ENCODE results near the gene APEH. TPM values are rescaled to one million over a fixed set of nuclear protein-coding genes. Genes with fewer than 3 reads are reported as not detected.

Gene APEH
- total and polyA plus RNA-seq, 2 of the 13 experiments (the other 11 are each of a cell fraction or from before 2014, with no cell fraction given) = 116 to 130 TPM

DNA sequence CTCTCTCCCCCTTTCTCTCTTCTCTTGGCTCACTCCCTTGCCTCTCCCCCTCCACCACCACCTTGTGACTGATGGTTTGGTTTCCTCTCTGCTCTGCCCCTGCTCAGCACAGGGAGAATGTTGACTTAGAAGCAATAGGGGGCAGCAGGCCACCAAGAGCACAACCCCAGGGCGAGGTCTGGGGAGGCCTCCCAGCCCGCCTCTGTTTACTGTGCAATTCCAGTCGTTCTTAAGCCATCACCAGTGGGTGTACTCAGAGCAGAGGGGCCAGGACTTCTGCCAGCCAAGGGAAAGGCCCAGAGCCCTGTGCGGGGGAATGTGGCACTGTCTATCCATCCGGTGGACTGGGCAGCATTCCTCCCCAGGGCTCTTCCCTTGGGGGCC is 5.7 kb upstream of the APEH start (continued):
- TF ChIP-seq, protein P1, sequence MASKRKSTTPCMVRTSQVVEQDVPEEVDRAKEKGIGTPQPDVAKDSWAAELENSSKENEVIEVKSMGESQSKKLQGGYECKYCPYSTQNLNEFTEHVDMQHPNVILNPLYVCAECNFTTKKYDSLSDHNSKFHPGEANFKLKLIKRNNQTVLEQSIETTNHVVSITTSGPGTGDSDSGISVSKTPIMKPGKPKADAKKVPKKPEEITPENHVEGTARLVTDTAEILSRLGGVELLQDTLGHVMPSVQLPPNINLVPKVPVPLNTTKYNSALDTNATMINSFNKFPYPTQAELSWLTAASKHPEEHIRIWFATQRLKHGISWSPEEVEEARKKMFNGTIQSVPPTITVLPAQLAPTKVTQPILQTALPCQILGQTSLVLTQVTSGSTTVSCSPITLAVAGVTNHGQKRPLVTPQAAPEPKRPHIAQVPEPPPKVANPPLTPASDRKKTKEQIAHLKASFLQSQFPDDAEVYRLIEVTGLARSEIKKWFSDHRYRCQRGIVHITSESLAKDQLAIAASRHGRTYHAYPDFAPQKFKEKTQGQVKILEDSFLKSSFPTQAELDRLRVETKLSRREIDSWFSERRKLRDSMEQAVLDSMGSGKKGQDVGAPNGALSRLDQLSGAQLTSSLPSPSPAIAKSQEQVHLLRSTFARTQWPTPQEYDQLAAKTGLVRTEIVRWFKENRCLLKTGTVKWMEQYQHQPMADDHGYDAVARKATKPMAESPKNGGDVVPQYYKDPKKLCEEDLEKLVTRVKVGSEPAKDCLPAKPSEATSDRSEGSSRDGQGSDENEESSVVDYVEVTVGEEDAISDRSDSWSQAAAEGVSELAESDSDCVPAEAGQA (IDR thresholded peaks at IDR 0.05; ENCODE audit: low read depth) = no peak
- TF ChIP-seq, protein P1 (CRISPR knock-in tag; IDR thresholded peaks at IDR 0.05; ENCODE audit: borderline replicate concordance) = no peak
- peak; percentile 64 for TF ChIP-seq FOSL2 (CRISPR knock-in tag; IDR thresholded peaks at IDR 0.05)
- peak; percentile 78 for TF ChIP-seq HMG20A (CRISPR knock-in tag; IDR thresholded peaks at IDR 0.05; ENCODE audit: borderline replicate concordance)
- TF ChIP-seq ZNF274 (CRISPR knock-in tag; IDR thresholded peaks at IDR 0.05) = no peak
- TF ChIP-seq, protein P2, sequence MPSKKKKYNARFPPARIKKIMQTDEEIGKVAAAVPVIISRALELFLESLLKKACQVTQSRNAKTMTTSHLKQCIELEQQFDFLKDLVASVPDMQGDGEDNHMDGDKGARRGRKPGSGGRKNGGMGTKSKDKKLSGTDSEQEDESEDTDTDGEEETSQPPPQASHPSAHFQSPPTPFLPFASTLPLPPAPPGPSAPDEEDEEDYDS (CRISPR knock-in tag; IDR thresholded peaks at IDR 0.05) = peak; percentile 53; the same call in 1 of the 2 replicates
- peak; percentile 72 for TF ChIP-seq BCL6 (CRISPR knock-in tag; IDR thresholded peaks at IDR 0.05)
- TF ChIP-seq ZFY (CRISPR knock-in tag; IDR thresholded peaks at IDR 0.05) = peak; percentile 64
- peak; percentile 79; the same call in 1 of the 2 replicates for TF ChIP-seq FOXK1 (CRISPR knock-in tag; IDR thresholded peaks at IDR 0.05; ENCODE audit: borderline replicate concordance, low read depth)
- TF ChIP-seq KLF6 (CRISPR knock-in tag; IDR thresholded peaks at IDR 0.05) = peak; percentile 74; the same call in 1 of the 2 replicates
- TF ChIP-seq CHD4 (IDR thresholded peaks at IDR 0.05; ENCODE audit: borderline replicate concordance, low read length) = no peak
- TF ChIP-seq, protein P3, sequence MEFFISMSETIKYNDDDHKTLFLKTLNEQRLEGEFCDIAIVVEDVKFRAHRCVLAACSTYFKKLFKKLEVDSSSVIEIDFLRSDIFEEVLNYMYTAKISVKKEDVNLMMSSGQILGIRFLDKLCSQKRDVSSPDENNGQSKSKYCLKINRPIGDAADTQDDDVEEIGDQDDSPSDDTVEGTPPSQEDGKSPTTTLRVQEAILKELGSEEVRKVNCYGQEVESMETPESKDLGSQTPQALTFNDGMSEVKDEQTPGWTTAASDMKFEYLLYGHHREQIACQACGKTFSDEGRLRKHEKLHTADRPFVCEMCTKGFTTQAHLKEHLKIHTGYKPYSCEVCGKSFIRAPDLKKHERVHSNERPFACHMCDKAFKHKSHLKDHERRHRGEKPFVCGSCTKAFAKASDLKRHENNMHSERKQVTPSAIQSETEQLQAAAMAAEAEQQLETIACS (CRISPR knock-in tag; IDR thresholded peaks at IDR 0.05) = no peak
- TF ChIP-seq TEAD2 (CRISPR knock-in tag; IDR thresholded peaks at IDR 0.05) = no peak
- no peak for TF ChIP-seq ADNP (CRISPR knock-in tag; IDR thresholded peaks at IDR 0.05)
- peak; percentile 69; the same call in 1 of the 2 replicates for TF ChIP-seq ZMYM4 (CRISPR knock-in tag; IDR thresholded peaks at IDR 0.05)
- no peak for TF ChIP-seq PRPF4 (IDR thresholded peaks at IDR 0.05; ENCODE audit: low read depth, low read length, poor library complexity, severe bottlenecking)
- TF ChIP-seq, protein P4, sequence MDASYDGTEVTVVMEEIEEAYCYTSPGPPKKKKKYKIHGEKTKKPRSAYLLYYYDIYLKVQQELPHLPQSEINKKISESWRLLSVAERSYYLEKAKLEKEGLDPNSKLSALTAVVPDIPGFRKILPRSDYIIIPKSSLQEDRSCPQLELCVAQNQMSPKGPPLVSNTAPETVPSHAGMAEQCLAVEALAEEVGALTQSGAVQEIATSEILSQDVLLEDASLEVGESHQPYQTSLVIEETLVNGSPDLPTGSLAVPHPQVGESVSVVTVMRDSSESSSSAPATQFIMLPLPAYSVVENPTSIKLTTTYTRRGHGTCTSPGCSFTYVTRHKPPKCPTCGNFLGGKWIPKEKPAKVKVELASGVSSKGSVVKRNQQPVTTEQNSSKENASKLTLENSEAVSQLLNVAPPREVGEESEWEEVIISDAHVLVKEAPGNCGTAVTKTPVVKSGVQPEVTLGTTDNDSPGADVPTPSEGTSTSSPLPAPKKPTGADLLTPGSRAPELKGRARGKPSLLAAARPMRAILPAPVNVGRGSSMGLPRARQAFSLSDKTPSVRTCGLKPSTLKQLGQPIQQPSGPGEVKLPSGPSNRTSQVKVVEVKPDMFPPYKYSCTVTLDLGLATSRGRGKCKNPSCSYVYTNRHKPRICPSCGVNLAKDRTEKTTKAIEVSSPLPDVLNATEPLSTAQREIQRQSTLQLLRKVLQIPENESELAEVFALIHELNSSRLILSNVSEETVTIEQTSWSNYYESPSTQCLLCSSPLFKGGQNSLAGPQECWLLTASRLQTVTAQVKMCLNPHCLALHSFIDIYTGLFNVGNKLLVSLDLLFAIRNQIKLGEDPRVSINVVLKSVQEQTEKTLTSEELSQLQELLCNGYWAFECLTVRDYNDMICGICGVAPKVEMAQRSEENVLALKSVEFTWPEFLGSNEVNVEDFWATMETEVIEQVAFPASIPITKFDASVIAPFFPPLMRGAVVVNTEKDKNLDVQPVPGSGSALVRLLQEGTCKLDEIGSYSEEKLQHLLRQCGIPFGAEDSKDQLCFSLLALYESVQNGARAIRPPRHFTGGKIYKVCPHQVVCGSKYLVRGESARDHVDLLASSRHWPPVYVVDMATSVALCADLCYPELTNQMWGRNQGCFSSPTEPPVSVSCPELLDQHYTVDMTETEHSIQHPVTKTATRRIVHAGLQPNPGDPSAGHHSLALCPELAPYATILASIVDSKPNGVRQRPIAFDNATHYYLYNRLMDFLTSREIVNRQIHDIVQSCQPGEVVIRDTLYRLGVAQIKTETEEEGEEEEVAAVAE (CRISPR knock-in tag; IDR thresholded peaks at IDR 0.05; ENCODE audit: borderline replicate concordance) = peak; percentile 42; the same call in 1 of the 2 replicates
- TF ChIP-seq, protein P5, sequence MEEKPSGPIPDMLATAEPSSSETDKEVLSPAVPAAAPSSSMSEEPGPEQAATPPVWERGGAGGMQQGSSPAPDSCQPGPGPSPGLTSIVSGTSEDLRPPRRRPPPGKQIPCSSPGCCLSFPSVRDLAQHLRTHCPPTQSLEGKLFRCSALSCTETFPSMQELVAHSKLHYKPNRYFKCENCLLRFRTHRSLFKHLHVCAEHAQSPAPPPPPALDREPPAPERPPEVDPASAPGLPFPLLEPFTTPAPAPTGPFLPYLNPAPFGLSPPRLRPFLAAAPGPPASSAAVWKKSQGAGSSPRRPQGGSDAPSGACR (CRISPR knock-in tag; IDR thresholded peaks at IDR 0.05) = peak; percentile 77; the same call in 1 of the 2 replicates
